ENCODE results near the gene NEXN. TPM values are rescaled to one million over a fixed set of nuclear protein-coding genes. Genes with fewer than 3 reads are reported as not detected.

The NEXN gene
- total and polyA plus RNA-seq, 4 donors: 0.51 to 2.4 (median 1.7) TPM

GRCh38 chr1:77906019-77906545 is 17.7 kb downstream of the NEXN start:
- Histone ChIP-seq H3K36me3 (ENCODE audit: control insufficient read depth in 4 of 4, insufficient read depth in 3 of 4, low read depth in 1 of 4, low read length in 3 of 4) (no peaks in the 10 kb centered on the region), H3K9me3 (ENCODE audit: control insufficient read depth in 4 of 4, low read length in 3 of 4) (no peaks in the 10 kb centered on the region), H3K4me1 (ENCODE audit: control insufficient read depth in 4 of 4, insufficient read depth in 4 of 4, low read length in 3 of 4) (peaks cover 0 to 3% (median 0%) of the 10 kb centered on the region in 4 donors), H3K9ac (ENCODE audit: low read depth in 1 of 2, low read length in 2 of 2) (no peak overlapping the region), H3K27me3 (ENCODE audit: control insufficient read depth in 4 of 4, insufficient read depth in 4 of 4, low read length in 3 of 4) (no peaks in the 10 kb centered on the region), H3K27ac (ENCODE audit: low read depth in 1 of 2, low read length in 2 of 2) (no peak overlapping the region), H3K4me3 (ENCODE audit: low read depth in 1 of 3, low read length in 3 of 3) (no peak overlapping the region)
- no peak for DNase-seq (ENCODE audit: low spot score)
- TF ChIP-seq RXRA (IDR thresholded peaks at IDR 0.05): no peak
- no peak for TF ChIP-seq REST (IDR thresholded peaks at IDR 0.05)
- no peak for TF ChIP-seq ZBTB33 (IDR thresholded peaks at IDR 0.05)
- no peak for TF ChIP-seq EGR1 (IDR thresholded peaks at IDR 0.05; ENCODE audit: low read depth in 2 of 2)
- no peak for TF ChIP-seq HNF4G (IDR thresholded peaks at IDR 0.05)
- TF ChIP-seq SP1 (IDR thresholded peaks at IDR 0.05): no peak
- WGBS: 66% methylated on average over 2 of the region's 2 CpGs

GRCh38 chr1:77906624-77907023 is 18.2 kb downstream of the NEXN start:
- TF ChIP-seq EGR1 (IDR thresholded peaks at IDR 0.05; ENCODE audit: low read depth in 2 of 2): no peak
- TF ChIP-seq HNF4A (conservative IDR thresholded peaks at IDR 0.05): no peak
- no peak for TF ChIP-seq NR2F2 (IDR thresholded peaks at IDR 0.05)
- TF ChIP-seq FOXA2 (IDR thresholded peaks at IDR 0.05): no peak
- TF ChIP-seq ATF3 (IDR thresholded peaks at IDR 0.05): no peak
- no peak for TF ChIP-seq FOXA1 (IDR thresholded peaks at IDR 0.05)
- TF ChIP-seq HNF4G (IDR thresholded peaks at IDR 0.05): no peak
- TF ChIP-seq REST (IDR thresholded peaks at IDR 0.05): no peak
- TF ChIP-seq CTCF (IDR thresholded peaks at IDR 0.05; ENCODE audit: low read depth, low read length, missing input control): no peak
- TF ChIP-seq GABPA (IDR thresholded peaks at IDR 0.05 in 1 of 2, conservative IDR thresholded peaks at IDR 0.05 in 1 of 2): no peak
- TF ChIP-seq TAF1 (conservative IDR thresholded peaks at IDR 0.05): no peak
- H3K9me3 ChIP-seq (ENCODE audit: control insufficient read depth in 4 of 4, low read length in 3 of 4): no peaks in the 10 kb centered on the region
- no peak overlapping the region for H3K4me3 ChIP-seq (ENCODE audit: low read depth in 1 of 3, low read length in 3 of 3)
- H3K36me3 ChIP-seq (ENCODE audit: control insufficient read depth in 4 of 4, insufficient read depth in 3 of 4, low read depth in 1 of 4, low read length in 3 of 4): no peaks in the 10 kb centered on the region
- H3K9ac ChIP-seq (ENCODE audit: low read depth in 1 of 2, low read length in 2 of 2): no peak overlapping the region
- no peak overlapping the region for H3K27ac ChIP-seq (ENCODE audit: low read depth in 1 of 2, low read length in 2 of 2)
- 87% methylated on average over 1 of the region's 1 CpG for WGBS
- no peaks in the 10 kb centered on the region for H3K27me3 ChIP-seq (ENCODE audit: control insufficient read depth in 4 of 4, insufficient read depth in 4 of 4, low read length in 3 of 4)
- H3K4me1 ChIP-seq (ENCODE audit: control insufficient read depth in 4 of 4, insufficient read depth in 4 of 4, low read length in 3 of 4): peaks cover 0 to 3% (median 0%) of the 10 kb centered on the region in 4 donors
- DNase-seq (ENCODE audit: low spot score): no peak

All from liver (tissue), 9 donors.